ENCODE data around the gene OSBPL1A.

GRCh38 chr18:24130494-24130893 is 267.1 kb downstream of the OSBPL1A start:
- TF ChIP-seq CTCF (IDR thresholded peaks at IDR 0.05), result no peak
- no peak for TF ChIP-seq POLR2A (IDR thresholded peaks at IDR 0.05)

Measured in Peyer's patch (tissue), 4 donors.